ENCODE data around the gene TPGS1. TPM values are rescaled to one million over a fixed set of nuclear protein-coding genes. Genes with fewer than 3 reads are reported as not detected.
A peak's percentile ranks its signal among the peaks of the same experiment; 100 is the strongest.

Gene TPGS1
- total RNA-seq, 3 donors from 2014 or later: 21.9 to 22.8 (median 22.6) TPM

- no peak for ATAC-seq
- Mint-ChIP-seq H3K36me3 (ENCODE audit: insufficient read depth) (peaks cover 4% of the 10 kb centered on the region), H3K4me3 (no peak overlapping the region)
These were observed 6.9 kb downstream of the TPGS1 start for GRCh38 chr19:514166-514663.

GRCh38 chr19:517721-518597, 10.7 kb downstream of the TPGS1 start:
- no peak for DNase-seq
- H3K4me3 Mint-ChIP-seq: no peak overlapping the region
- H3K4me1 Mint-ChIP-seq (ENCODE audit: low read depth): peaks cover 13% of the 10 kb centered on the region
- ATAC-seq: peak; percentile 7 to 13
- H3K36me3 Mint-ChIP-seq (ENCODE audit: insufficient read depth): peaks cover 4% of the 10 kb centered on the region
- H3K27me3 Mint-ChIP-seq (ENCODE audit: low read depth): no peaks in the 10 kb centered on the region
- no peaks in the 10 kb centered on the region for H3K9me3 Mint-ChIP-seq

More at GRCh38 chr19:514166-514663, 6.9 kb downstream of the TPGS1 start:
- no peaks in the 10 kb centered on the region for H3K27me3 Mint-ChIP-seq (ENCODE audit: low read depth)
- peaks cover 30% of the 10 kb centered on the region for H3K4me1 Mint-ChIP-seq (ENCODE audit: low read depth)
- no peaks in the 10 kb centered on the region for H3K9me3 Mint-ChIP-seq
- no peak for DNase-seq

DNA sequence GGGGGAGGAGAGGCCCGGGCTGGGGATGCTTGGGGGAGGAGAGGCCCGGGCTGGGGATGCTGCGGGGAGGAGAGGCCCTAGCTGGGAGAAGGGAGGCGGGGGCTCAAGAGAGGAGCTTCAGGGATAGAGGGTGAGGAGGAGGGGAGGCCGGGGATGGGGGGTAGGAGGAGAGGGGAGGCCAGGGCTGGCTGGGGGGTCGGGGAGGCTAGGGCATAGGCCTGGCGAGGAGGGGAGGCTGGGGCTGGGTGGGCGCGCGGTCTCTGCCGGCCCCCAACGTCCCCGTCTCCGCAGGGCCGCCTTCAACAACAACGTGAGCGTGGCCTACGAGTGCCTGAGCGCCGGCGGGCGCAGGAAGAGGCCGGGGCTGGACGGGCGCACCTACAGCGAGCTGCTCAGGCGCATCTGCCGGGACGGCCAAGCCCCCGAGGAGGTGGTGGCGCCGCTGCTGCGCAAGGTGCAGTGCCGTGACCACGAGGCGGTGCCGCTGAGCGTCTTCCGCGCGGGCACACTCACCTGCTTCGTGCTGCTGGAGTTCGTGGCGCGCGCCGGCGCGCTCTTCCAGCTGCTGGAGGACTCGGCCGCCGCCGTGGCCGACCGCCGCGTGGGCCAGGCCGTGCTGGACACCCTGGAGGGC, 11.4 kb downstream of the TPGS1 start:
- Mint-ChIP-seq H3K27me3 (ENCODE audit: low read depth) (no peaks in the 10 kb centered on the region), H3K36me3 (ENCODE audit: insufficient read depth) (peaks cover 4% of the 10 kb centered on the region), H3K4me3 (no peak overlapping the region), H3K4me1 (ENCODE audit: low read depth) (peaks cover 13% of the 10 kb centered on the region), H3K9me3 (no peaks in the 10 kb centered on the region)
- ATAC-seq (peak; percentile 89 to 93), DNase-seq (peak; percentile 68)

DNA sequence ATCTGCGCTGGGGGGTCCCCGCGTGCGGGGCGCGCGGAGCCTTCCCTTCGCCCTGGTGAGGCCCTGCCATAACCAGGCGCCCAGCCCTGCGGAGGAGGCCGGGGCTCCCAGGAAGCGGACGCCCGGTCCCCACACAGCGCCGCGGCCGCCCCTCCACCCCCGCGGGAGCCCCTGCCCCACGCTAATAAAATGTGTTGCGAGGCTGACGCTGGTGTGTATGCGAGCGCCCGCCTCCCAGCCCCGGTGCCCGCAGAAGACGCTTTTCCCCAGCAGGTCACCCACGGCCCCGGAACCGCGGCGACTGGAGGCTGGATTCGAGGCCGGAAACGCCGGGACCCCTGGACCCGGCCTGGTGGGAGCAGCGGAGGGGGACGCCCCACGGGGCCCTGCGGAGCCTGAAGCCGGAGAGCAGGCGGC, 12.2 kb downstream of the TPGS1 start:
- no peaks in the 10 kb centered on the region for H3K9me3 Mint-ChIP-seq
- ATAC-seq (no peak), DNase-seq (no peak)
- H3K36me3 Mint-ChIP-seq (ENCODE audit: insufficient read depth): no peaks in the 10 kb centered on the region
- no peaks in the 10 kb centered on the region for H3K27me3 Mint-ChIP-seq (ENCODE audit: low read depth)
- H3K4me1 Mint-ChIP-seq (ENCODE audit: low read depth): peaks cover 9% of the 10 kb centered on the region
- no peak overlapping the region for H3K4me3 Mint-ChIP-seq

- DNase-seq (no peak), ATAC-seq (no peak)
- peaks cover 6% of the 10 kb centered on the region for H3K4me1 Mint-ChIP-seq (ENCODE audit: low read depth)
- H3K4me3 Mint-ChIP-seq: no peak overlapping the region
- H3K27me3 Mint-ChIP-seq (ENCODE audit: low read depth): peaks cover 3% of the 10 kb centered on the region
- H3K9me3 Mint-ChIP-seq: no peaks in the 10 kb centered on the region
- no peaks in the 10 kb centered on the region for H3K36me3 Mint-ChIP-seq (ENCODE audit: insufficient read depth)
These were observed 15.4 kb downstream of the TPGS1 start for GRCh38 chr19:522726-523125.

DNA sequence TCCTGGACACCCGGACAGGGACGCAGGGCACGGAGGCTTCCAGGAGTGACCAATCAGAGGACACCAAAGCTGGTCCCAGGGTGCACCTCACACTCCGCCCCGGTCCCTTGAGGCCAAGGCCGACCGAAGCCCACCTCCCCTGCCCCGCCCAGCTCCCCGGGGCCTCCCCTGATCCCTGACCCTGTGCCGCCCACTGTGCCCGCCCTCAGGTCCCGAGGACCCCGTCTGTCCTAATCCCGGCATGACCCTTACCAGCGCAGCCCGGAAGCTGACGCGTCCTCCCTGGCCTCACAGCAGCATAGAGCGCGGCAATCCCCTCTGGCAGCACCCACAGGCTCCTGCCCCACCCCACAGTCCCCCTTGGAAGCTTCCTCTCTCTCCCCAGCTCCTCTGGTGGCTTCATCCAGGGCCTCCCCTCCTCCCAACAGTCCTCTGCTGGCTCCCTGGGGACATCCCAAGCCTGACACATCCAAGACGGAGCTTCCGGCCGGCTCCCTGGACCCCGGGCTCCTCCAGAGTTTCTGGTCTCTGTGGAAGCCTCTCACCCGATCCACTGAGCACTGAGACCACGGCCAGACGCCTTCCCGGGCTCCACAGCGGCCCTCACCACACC, 16.9 kb downstream of the TPGS1 start:
- Mint-ChIP-seq H3K4me3 (no peak overlapping the region), H3K27me3 (ENCODE audit: low read depth) (peaks cover 3% of the 10 kb centered on the region), H3K9me3 (no peaks in the 10 kb centered on the region), H3K36me3 (ENCODE audit: insufficient read depth) (no peaks in the 10 kb centered on the region), H3K4me1 (ENCODE audit: low read depth) (peaks cover 6% of the 10 kb centered on the region)
- DNase-seq (no peak), ATAC-seq (no peak)

DNA sequence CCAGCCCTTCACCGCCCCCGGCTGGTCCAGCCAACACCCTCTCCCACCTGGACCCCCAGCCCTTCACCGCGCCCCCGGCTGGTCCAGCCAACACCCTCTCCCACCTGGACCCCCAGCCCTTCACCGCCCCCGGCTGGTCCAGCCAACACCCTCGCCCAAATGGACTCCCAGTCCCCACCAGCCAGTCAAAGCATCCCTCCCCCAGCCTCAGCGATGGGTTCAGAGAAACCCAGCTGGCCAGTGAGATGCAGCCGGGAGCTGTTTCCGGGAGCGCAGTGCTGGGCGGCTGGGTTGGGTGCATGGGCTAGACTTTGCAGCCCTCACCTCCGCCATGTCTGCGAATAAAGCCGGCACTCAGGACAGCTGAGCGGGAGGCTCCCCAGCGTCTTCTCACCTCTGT, 17.7 kb downstream of the TPGS1 start:
- Mint-ChIP-seq H3K36me3 (ENCODE audit: insufficient read depth) (no peaks in the 10 kb centered on the region), H3K4me3 (no peak overlapping the region), H3K27me3 (ENCODE audit: low read depth) (peaks cover 3% of the 10 kb centered on the region), H3K9me3 (no peaks in the 10 kb centered on the region), H3K4me1 (ENCODE audit: low read depth) (peaks cover 6% of the 10 kb centered on the region)
- no peak for ATAC-seq
- DNase-seq: no peak

GRCh38 chr19:525857-526419, 18.6 kb downstream of the TPGS1 start:
- ATAC-seq (no peak), DNase-seq (no peak)
- Mint-ChIP-seq H3K27me3 (ENCODE audit: low read depth) (peaks cover 3% of the 10 kb centered on the region), H3K36me3 (ENCODE audit: insufficient read depth) (no peaks in the 10 kb centered on the region), H3K4me1 (ENCODE audit: low read depth) (peaks cover 6% of the 10 kb centered on the region), H3K4me3 (no peak overlapping the region), H3K9me3 (no peaks in the 10 kb centered on the region)

DNA sequence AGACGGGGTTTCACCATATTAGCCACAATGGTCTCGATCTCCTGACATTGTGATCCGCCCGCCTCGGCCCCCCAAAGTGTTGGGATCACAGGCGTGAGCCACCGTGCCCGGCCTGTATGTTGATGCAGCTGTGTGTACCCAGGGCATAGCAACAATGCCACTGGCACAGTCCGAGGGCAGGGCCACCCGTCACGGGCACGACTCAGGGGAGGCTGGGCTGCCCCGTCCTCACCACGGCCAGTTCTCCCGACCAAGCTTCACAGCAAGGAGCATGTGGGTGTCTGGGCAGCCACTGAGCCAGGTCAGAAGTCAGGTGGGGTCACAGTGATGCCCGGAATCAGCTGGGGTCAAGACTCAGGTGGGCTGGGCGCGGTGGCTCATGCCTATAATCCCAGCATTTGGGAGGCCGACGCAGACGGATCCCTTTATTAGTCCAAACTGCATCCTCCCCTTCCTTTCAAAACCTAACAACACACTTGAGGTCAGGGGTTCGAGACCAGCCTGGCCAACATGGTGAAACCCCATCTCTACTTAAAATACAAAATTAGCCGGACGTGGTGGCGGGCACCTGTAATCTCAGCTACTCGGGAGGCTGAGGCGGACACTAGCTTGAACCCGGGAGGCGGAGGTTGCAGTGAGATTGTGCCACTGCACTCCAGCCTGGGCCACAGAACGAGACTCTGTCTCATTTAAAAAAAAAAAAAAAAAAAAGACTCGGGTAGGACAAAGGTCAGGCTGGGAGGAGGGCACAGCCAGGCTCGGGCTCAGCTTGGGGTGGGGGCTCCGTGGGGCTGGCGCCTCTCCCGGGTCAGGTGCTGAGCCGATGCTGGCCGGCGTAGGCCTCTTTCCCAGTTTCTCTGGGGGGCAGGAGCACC, 23.1 kb downstream of the TPGS1 start:
- ATAC-seq (no peak), DNase-seq (no peak)
- H3K9me3 Mint-ChIP-seq: no peaks in the 10 kb centered on the region
- H3K36me3 Mint-ChIP-seq (ENCODE audit: insufficient read depth): no peaks in the 10 kb centered on the region
- peaks cover 2% of the 10 kb centered on the region for H3K27me3 Mint-ChIP-seq (ENCODE audit: low read depth)
- peaks cover 22% of the 10 kb centered on the region for H3K4me1 Mint-ChIP-seq (ENCODE audit: low read depth)
- peak overlapping the region; percentile 83 for H3K4me3 Mint-ChIP-seq

- Mint-ChIP-seq H3K4me1 (ENCODE audit: low read depth) (peaks cover 22% of the 10 kb centered on the region), H3K27me3 (ENCODE audit: low read depth) (no peaks in the 10 kb centered on the region), H3K36me3 (ENCODE audit: insufficient read depth) (no peaks in the 10 kb centered on the region), H3K9me3 (no peaks in the 10 kb centered on the region), H3K4me3 (peak overlapping the region; percentile 83)
- ATAC-seq (peak; percentile 78 to 79), DNase-seq (peak; percentile 77)
These were observed 23.9 kb downstream of the TPGS1 start for GRCh38 chr19:531009-531752.

DNA sequence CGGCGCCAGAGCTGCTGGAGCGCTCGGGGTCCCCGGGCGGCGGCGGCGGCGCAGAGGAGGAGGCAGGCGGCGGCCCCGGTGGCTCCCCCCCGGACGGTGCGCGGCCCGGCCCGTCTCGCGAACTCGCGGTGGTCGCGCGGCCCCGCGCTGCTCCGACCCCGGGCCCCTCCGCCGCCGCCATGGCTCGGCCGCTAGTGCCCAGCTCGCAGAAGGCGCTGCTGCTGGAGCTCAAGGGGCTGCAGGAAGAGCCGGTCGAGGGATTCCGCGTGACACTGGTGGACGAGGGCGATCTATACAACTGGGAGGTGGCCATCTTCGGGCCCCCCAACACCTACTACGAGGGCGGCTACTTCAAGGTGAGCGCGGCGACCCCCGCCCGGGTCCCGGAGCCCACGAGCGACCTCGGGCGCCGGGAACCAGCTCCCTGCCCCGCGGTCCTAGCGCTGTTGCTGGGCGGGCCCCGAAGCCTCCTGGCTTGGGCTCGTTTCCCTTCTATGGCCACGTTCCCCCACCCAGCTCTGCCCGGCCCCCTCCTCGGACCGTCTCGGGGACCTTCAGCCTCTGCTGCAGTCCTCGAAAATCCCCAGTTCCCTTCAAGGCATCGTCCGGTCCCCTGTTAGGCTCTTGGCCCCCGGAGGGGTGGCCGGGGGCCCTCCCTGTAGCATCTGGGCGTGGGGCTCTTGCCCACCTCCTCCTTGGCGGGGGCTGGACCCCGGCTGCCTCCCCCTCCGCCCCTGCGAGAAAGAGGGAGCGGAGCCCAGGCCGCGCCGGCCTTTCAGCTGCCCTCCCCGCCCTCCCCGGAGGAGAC, 24.7 kb downstream of the TPGS1 start, which contains the start of gene CDC34:
CDC34 (plus strand) TSS at position 8 of the 808 bp plus-strand sequence; CDS start at position 180, 172 bp downstream.
- H3K27me3 Mint-ChIP-seq (ENCODE audit: low read depth): no peaks in the 10 kb centered on the region
- peaks cover 22% of the 10 kb centered on the region for H3K4me1 Mint-ChIP-seq (ENCODE audit: low read depth)
- no peak for DNase-seq
- no peaks in the 10 kb centered on the region for H3K36me3 Mint-ChIP-seq (ENCODE audit: insufficient read depth)
- H3K9me3 Mint-ChIP-seq: no peaks in the 10 kb centered on the region
- H3K4me3 Mint-ChIP-seq: peak within 1 kb of the TSS; percentile 86
- ATAC-seq: peak; percentile 2 to 23

GRCh38 chr19:532561-533363, 25.5 kb downstream of the TPGS1 start:
- H3K4me3 Mint-ChIP-seq: peak overlapping the region; percentile 86
- no peaks in the 10 kb centered on the region for H3K27me3 Mint-ChIP-seq (ENCODE audit: low read depth)
- H3K4me1 Mint-ChIP-seq (ENCODE audit: low read depth): peaks cover 22% of the 10 kb centered on the region
- ATAC-seq (no peak), DNase-seq (peak; percentile 37)
- H3K36me3 Mint-ChIP-seq (ENCODE audit: insufficient read depth): no peaks in the 10 kb centered on the region
- no peaks in the 10 kb centered on the region for H3K9me3 Mint-ChIP-seq
